Bronchial epithelial cell (primary cell): ENCODE measurements around the gene HTT. TPM values are rescaled to one million over a fixed set of nuclear protein-coding genes. Genes with fewer than 3 reads are reported as not detected.
A peak's percentile ranks its signal among the peaks of the same experiment; 100 is the strongest.

Experiments used
- DNase-seq: peaks from one replicate; pipeline ENCODE4 v3.0.0-alpha.2; 2010; ENCODE audit warnings: low read depth
- FAIRE-seq: peaks from 2 replicates; lab custom pipeline; 2011; peaks lifted over from hg19 to GRCh38; lab: Jason Lieb, UNC
- H3K27me3 ChIP-seq: 2 replicates; pipeline ENCODE4 v1.5.1; 2011; ENCODE audit warnings: low read length; ENCODE audit not compliant: control insufficient read depth, insufficient read depth
- H3K36me3 ChIP-seq: 2 replicates; pipeline ENCODE4 v1.5.1; 2011; ENCODE audit warnings: low read length; ENCODE audit not compliant: control insufficient read depth, insufficient read depth
- H3K4me3 ChIP-seq: 2 replicates; pipeline ENCODE4 v1.5.1; 2011; ENCODE audit warnings: mild to moderate bottlenecking, low read depth, low read length, control low read depth
- CTCF ChIP-seq: IDR thresholded peaks from 2 replicates; pipeline ENCODE4 v1.5.1; 2011; ENCODE audit warnings: mild to moderate bottlenecking, moderate library complexity, low read length, control low read depth, inconsistent platforms; ENCODE audit not compliant: insufficient read depth, severe bottlenecking
- total RNA-seq: library from RNA; depleted of rRNA; stranded (reverse); fragments of >200 nt; gene quantifications from 2 replicates; pipeline ENCODE4 v1.2.1, GENCODE V29; 2014

HTT gene
- total RNA-seq, 1 donor from 2014 or later, result 24.0 TPM

- Histone ChIP-seq H3K27me3 (no peaks in the 10 kb centered on the region), H3K36me3 (peaks cover 17% of the 10 kb centered on the region), H3K4me3 (no peak overlapping the region)
- DNase-seq (peak; percentile 82), FAIRE-seq (no peak)
- TF ChIP-seq CTCF, result no peak
These were observed 37.0 kb downstream of the HTT start for GRCh38 chr4:3111461-3111860.

- FAIRE-seq, result no peak
- Histone ChIP-seq H3K27me3 (no peaks in the 10 kb centered on the region), H3K4me3 (no peak overlapping the region), H3K36me3 (peaks cover 19% of the 10 kb centered on the region)
- DNase-seq, result no peak
- TF ChIP-seq CTCF, result no peak
These were observed 37.7 kb downstream of the HTT start for GRCh38 chr4:3112201-3112600.

- no peak overlapping the region for H3K4me3 ChIP-seq
- peak; percentile 38 for DNase-seq
- no peaks in the 10 kb centered on the region for H3K27me3 ChIP-seq
- no peak for TF ChIP-seq CTCF
- H3K36me3 ChIP-seq, result peaks cover 19% of the 10 kb centered on the region
- FAIRE-seq, result no peak
These were observed 38.4 kb downstream of the HTT start for GRCh38 chr4:3112609-3113469.

GRCh38 chr4:3114377-3114776, 39.9 kb downstream of the HTT start:
- DNase-seq, result peak; percentile 21
- FAIRE-seq, result no peak
- Histone ChIP-seq H3K27me3 (no peaks in the 10 kb centered on the region), H3K36me3 (peaks cover 19% of the 10 kb centered on the region), H3K4me3 (no peak overlapping the region)
- TF ChIP-seq CTCF, result no peak

GRCh38 chr4:3115637-3116270, 41.3 kb downstream of the HTT start:
- H3K4me3 ChIP-seq, result no peak overlapping the region
- no peak for FAIRE-seq
- peaks cover 16% of the 10 kb centered on the region for H3K36me3 ChIP-seq
- H3K27me3 ChIP-seq, result no peaks in the 10 kb centered on the region
- TF ChIP-seq CTCF, result no peak
- DNase-seq, result no peak
